Body of pancreas (tissue), 4 donors: ENCODE results near the gene GNL3.

Experiments used
- CTCF ChIP-seq, 7 experiments: fragments of 450-650 bp in 4 of 7; fragments of 200-600 bp in 3 of 7; sonication (generic) in 3 of 7; IDR thresholded peaks; one replicate each; pipeline ENCODE4 v1.5.1; 2016 to 2019; ENCODE audit warnings: antibody characterized with exemption in 7 of 7
- POLR2A ChIP-seq, 3 donors: fragments of 450-650 bp; IDR thresholded peaks; one replicate each; pipeline ENCODE4 v1.6.1; 2016; ENCODE audit warnings: antibody characterized with exemption in 3 of 3, mild to moderate bottlenecking in 2 of 3

DNA sequence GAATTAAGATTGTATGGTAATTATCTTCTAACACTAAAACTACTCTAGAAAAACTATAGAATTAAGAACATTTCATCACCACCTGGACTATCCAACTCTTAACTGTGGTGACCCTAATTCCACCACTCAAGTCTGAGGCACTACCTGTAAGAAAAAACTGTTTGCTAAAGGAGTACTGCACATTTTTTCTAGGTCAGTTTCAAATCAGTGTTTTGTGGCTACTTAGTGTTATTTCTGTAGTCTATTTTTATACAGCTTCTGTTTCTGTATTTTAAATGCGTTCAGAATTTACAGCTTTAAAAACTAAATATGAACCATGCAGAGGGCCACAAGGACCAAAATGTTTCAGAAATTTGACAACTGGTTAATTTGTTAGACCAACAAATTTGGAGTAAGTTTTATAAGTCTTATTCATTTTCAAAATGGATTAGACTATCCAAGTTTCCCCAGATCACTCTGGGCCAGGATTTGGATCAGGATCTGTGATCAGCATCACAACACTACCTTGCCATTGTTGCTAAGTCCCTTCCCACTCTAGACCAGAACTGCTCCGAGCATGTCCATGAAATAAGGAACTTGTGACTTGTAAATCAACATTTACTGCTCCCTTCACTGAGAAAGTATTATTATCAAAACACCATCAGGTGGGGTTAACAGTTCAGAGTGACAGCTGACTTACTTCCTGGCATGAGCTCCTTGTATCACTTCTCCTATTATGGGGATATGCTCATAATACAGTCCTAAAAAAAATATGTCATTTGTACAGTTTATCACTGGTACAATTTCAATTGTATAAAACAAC is 11.2 kb downstream of the GNL3 start:
- TF ChIP-seq CTCF (IDR thresholded peaks at IDR 0.05) (no peak), POLR2A (IDR thresholded peaks at IDR 0.05) (no peak)
